ENCODE results near the gene ALKBH6. TPM values are rescaled to one million over a fixed set of nuclear protein-coding genes. Genes with fewer than 3 reads are reported as not detected.

ALKBH6 gene
- total and polyA plus RNA-seq, 12 donors = 7.9 to 18.9 (median 10.4) TPM

- peaks cover 13 to 74% (median 48%) of the 10 kb centered on the region in 7 donors for H3K27me3 ChIP-seq
- H3K4me3 ChIP-seq = peak overlapping the region in 1 of 10 donors; percentile 42
- ATAC-seq (no peak), DNase-seq (no peak)
- WGBS, 2 donors = 31 to 35% methylated on average over 20 of the region's 20 CpGs
- TF ChIP-seq CTCF (IDR thresholded peaks at IDR 0.05) = no peak
- intact Hi-C loops (cut with DNase I) = no loop called here
- no peaks in the 10 kb centered on the region for H3K36me3 ChIP-seq
- peaks cover 0 to 8% (median 0%) of the 10 kb centered on the region in 11 donors for H3K9me3 ChIP-seq
- no peak overlapping the region for H3K27ac ChIP-seq
- peaks cover 0 to 16% (median 7%) of the 10 kb centered on the region in 9 donors for H3K4me1 ChIP-seq
These were observed 54.1 kb downstream of the ALKBH6 start for GRCh38 chr19:35959968-35960320.

Other genes with a start within 250 kb of the ALKBH6 start
- gene ARHGAP33, start 238.6 kb downstream of the ALKBH6 start, total RNA-seq = 1 to 10 TPM; 1.3 to 9.5 (median 5.6) TPM
- 10 to 100 TPM in 1 of 2 donors, 1 to 10 TPM in 1; 2.2 to 10.1 TPM for gene ARHGAP33, start 238.6 kb downstream of the ALKBH6 start, polyA plus RNA-seq
- not detected for gene PRODH2, start 201.4 kb downstream of the ALKBH6 start, total RNA-seq
- gene PRODH2, start 201.4 kb downstream of the ALKBH6 start, polyA plus RNA-seq = not detected
- gene NPHS1, start 161.7 kb downstream of the ALKBH6 start, total RNA-seq = under 1 TPM in 2 of 10 donors, not detected in 8; 0.07 to 0.12 TPM
- gene NPHS1, start 161.7 kb downstream of the ALKBH6 start, polyA plus RNA-seq = not detected
- gene KIRREL2, start 157.3 kb downstream of the ALKBH6 start, total RNA-seq = under 1 TPM in 2 of 10 donors, not detected in 8; 0.12 to 0.35 TPM
- not detected for gene KIRREL2, start 157.3 kb downstream of the ALKBH6 start, polyA plus RNA-seq
- gene APLP1, start 145.6 kb downstream of the ALKBH6 start, total RNA-seq = 10 to 100 TPM; 13.6 to 63.5 (median 26.0) TPM
- 10 to 100 TPM in 1 of 2 donors, 1 to 10 TPM in 1; 2.7 to 24.2 TPM for gene APLP1, start 145.6 kb downstream of the ALKBH6 start, polyA plus RNA-seq
- gene NFKBID, start 113.7 kb downstream of the ALKBH6 start, total RNA-seq = 1 to 10 TPM in 9 of 10 donors, under 1 TPM in 1; 0.66 to 7.8 (median 3.7) TPM
- 1 to 10 TPM; 2.3 to 4.8 TPM for gene NFKBID, start 113.7 kb downstream of the ALKBH6 start, polyA plus RNA-seq
- gene HCST, start 111.7 kb downstream of the ALKBH6 start, total RNA-seq = 10 to 100 TPM in 1 of 10 donors, 1 to 10 TPM in 9; 1.7 to 22.8 (median 4.5) TPM
- 10 to 100 TPM; 10.6 to 17.6 TPM for gene HCST, start 111.7 kb downstream of the ALKBH6 start, polyA plus RNA-seq
- gene TYROBP, start 105.9 kb downstream of the ALKBH6 start, total RNA-seq = 100 to 1,000 TPM in 1 of 10 donors, 10 to 100 TPM in 6, 1 to 10 TPM in 3; 8.4 to 122 (median 18.2) TPM
- gene TYROBP, start 105.9 kb downstream of the ALKBH6 start, polyA plus RNA-seq = 10 to 100 TPM; 23.9 to 60.9 TPM
- 1 to 10 TPM; 3.4 to 9.6 (median 5.8) TPM for gene LRFN3, start 77.8 kb downstream of the ALKBH6 start, total RNA-seq
- 1 to 10 TPM; 3.7 to 8.2 TPM for gene LRFN3, start 77.8 kb downstream of the ALKBH6 start, polyA plus RNA-seq
- 10 to 100 TPM in 5 of 10 donors, 1 to 10 TPM in 5; 7.3 to 13.4 (median 10.2) TPM for gene SDHAF1, start 19.0 kb downstream of the ALKBH6 start, total RNA-seq
- gene SDHAF1, start 19.0 kb downstream of the ALKBH6 start, polyA plus RNA-seq = 10 to 100 TPM in 1 of 2 donors, 1 to 10 TPM in 1; 7.7 to 26.6 TPM
- gene SYNE4, start 5.4 kb downstream of the ALKBH6 start, total RNA-seq = under 1 TPM in 3 of 10 donors, not detected in 7; 0.26 to 0.62 (median 0.42) TPM
- gene SYNE4, start 5.4 kb downstream of the ALKBH6 start, polyA plus RNA-seq = under 1 TPM; 0.29 to 0.37 TPM
- 1 to 10 TPM; 1.2 to 7.5 (median 4.7) TPM for gene CLIP3, start 18.7 kb upstream of the ALKBH6 start, total RNA-seq
- gene CLIP3, start 18.7 kb upstream of the ALKBH6 start, polyA plus RNA-seq = 1 to 10 TPM; 2.2 to 2.6 TPM
- gene THAP8, start 40.1 kb upstream of the ALKBH6 start, total RNA-seq = 1 to 10 TPM; 2.7 to 7.7 (median 3.5) TPM
- 1 to 10 TPM; 5.3 to 6.2 TPM for gene THAP8, start 40.1 kb upstream of the ALKBH6 start, polyA plus RNA-seq
- gene WDR62, start 40.7 kb upstream of the ALKBH6 start, total RNA-seq = 10 to 100 TPM in 7 of 10 donors, 1 to 10 TPM in 3; 6.0 to 33.7 (median 12.9) TPM
- gene WDR62, start 40.7 kb upstream of the ALKBH6 start, polyA plus RNA-seq = 10 to 100 TPM in 1 of 2 donors, 1 to 10 TPM in 1; 1.6 to 22.1 TPM
- gene OVOL3, start 96.9 kb upstream of the ALKBH6 start, total RNA-seq = not detected
- gene OVOL3, start 96.9 kb upstream of the ALKBH6 start, polyA plus RNA-seq = not detected
- 100 to 1,000 TPM in 6 of 10 donors, 10 to 100 TPM in 4; 83.7 to 139 (median 105) TPM for gene POLR2I, start 100.7 kb upstream of the ALKBH6 start, total RNA-seq
- 100 to 1,000 TPM; 153 TPM for gene POLR2I, start 100.7 kb upstream of the ALKBH6 start, polyA plus RNA-seq
- gene TBCB, start 101.3 kb upstream of the ALKBH6 start, total RNA-seq = 100 to 1,000 TPM in 4 of 10 donors, 10 to 100 TPM in 6; 73.0 to 134 (median 97.3) TPM
- 100 to 1,000 TPM; 142 to 193 TPM for gene TBCB, start 101.3 kb upstream of the ALKBH6 start, polyA plus RNA-seq
- 1,000 to 10,000 TPM in 1 of 10 donors, 100 to 1,000 TPM in 9; 800 to 1,095 (median 894) TPM for gene CAPNS1, start 125.9 kb upstream of the ALKBH6 start, total RNA-seq
- gene CAPNS1, start 125.9 kb upstream of the ALKBH6 start, polyA plus RNA-seq = 1,000 to 10,000 TPM in 1 of 2 donors, 100 to 1,000 TPM in 1; 745 to 1,027 TPM
- gene COX7A1, start 138.2 kb upstream of the ALKBH6 start, total RNA-seq = 1,000 to 10,000 TPM; 1,564 to 3,571 (median 2,793) TPM
- gene COX7A1, start 138.2 kb upstream of the ALKBH6 start, polyA plus RNA-seq = 1,000 to 10,000 TPM in 1 of 2 donors, 100 to 1,000 TPM in 1; 850 to 2,441 TPM
- gene ZNF565, start 200.5 kb upstream of the ALKBH6 start, total RNA-seq = 1 to 10 TPM; 2.6 to 5.1 (median 3.6) TPM
- gene ZNF565, start 200.5 kb upstream of the ALKBH6 start, polyA plus RNA-seq = 1 to 10 TPM; 2.2 to 3.3 TPM
- 10 to 100 TPM; 25.7 to 42.1 (median 32.6) TPM for gene ZNF146, start 200.9 kb upstream of the ALKBH6 start, total RNA-seq
- gene ZNF146, start 200.9 kb upstream of the ALKBH6 start, polyA plus RNA-seq = 10 to 100 TPM; 20.1 to 27.3 TPM

Measured in heart right ventricle (tissue), 16 donors.